GM18870 (cell line): Measurements from ENCODE around the gene FBXL14.

Experiments used
- ATAC-seq: cut with Tn5 transposase; IDR thresholded peaks from one replicate; pipeline ENCODE4 v1.9.1; 2021; ENCODE audit warnings: moderate library complexity; ENCODE audit not compliant: unreplicated experiment

FBXL14 gene

GRCh38 chr12:1539135-1539534 lies 55.2 kb downstream of the FBXL14 start:
- no peak for ATAC-seq

GRCh38 chr12:1536817-1537216 lies 57.6 kb downstream of the FBXL14 start:
- no peak for ATAC-seq

GRCh38 chr12:1534748-1535147 lies 59.6 kb downstream of the FBXL14 start:
- no peak for ATAC-seq

GRCh38 chr12:1533602-1534304 lies 60.6 kb downstream of the FBXL14 start:
- peak; percentile 51 for ATAC-seq

DNA sequence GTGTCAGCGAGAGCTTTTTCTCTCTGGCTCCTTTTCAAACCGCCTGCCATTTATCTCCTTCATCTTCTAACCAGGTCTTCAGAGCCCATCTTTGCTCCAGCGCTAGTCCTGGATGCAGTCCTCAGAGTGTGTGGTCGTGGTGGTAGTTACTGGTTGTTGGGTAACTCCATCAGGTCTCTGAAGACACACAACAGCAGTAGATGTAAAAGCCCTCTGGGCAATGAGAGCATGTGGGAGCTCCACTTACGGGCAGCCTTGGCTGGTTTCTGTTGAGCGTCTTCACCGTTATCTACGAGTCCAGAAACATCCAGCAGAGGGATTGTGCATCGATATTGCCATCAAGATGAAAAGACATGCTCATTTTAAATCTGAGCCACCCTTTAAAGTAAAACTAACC lies 61.2 kb downstream of the FBXL14 start:
- peak; percentile 28 for ATAC-seq

GRCh38 chr12:1532375-1533165 lies 61.8 kb downstream of the FBXL14 start:
- no peak for ATAC-seq

- no peak for ATAC-seq
Measured at GRCh38 chr12:1531654-1532374, 62.6 kb downstream of the FBXL14 start.

DNA sequence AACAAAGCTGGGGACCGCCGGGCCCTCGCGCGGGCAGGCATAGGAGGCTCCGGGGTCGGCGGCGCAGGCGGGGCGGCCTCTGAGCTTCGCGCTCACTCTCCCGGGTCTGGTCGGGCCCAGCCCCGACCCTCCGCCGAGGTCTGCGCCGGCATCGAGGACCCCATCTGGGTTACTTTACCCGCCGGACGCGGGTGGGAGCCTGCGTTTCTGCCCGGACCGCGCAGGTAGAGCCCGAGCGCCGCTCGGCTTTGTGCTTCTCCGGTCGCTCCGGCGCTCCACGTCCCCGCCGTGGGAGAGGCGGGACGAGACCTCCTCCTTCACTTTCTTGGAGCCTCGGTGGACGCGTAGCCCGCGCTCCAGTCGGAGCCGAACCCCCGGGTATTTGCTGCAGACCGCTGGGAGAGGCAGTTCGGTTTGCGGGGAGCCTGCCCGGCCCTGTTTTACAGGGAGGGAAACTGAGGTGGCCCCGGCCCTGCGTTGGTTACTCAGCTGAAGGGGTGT lies 63.2 kb downstream of the FBXL14 start:
- no peak for ATAC-seq

DNA sequence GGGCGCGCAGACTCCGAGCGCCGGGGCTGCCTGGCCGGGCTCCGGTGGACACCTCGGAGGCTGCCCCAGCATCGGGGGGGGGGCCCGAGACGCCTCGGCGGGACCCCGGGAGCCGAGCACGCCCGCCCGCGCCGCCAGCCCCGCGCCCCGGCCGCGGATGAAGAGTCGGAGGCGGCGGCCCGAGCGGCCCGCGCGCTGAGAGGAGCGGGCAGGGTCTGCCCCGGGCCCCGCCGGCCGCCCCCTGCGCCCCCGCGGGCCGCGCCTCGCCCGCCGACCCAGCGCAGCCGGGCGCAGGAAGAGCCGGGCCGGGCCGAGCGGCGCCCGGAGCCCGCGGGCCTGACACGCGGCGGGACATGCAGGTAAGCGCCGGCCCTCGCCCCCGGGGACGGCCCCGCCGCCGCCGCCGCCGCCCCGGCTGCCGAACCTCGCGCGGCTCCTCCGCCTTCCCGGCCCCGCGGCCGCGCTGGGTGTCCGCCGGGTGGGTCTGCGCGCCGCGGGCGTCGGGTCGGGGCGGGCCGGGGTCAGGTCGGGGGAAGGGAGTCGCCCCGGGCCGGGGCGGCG lies 63.7 kb downstream of the FBXL14 start:
- ATAC-seq: no peak

DNA sequence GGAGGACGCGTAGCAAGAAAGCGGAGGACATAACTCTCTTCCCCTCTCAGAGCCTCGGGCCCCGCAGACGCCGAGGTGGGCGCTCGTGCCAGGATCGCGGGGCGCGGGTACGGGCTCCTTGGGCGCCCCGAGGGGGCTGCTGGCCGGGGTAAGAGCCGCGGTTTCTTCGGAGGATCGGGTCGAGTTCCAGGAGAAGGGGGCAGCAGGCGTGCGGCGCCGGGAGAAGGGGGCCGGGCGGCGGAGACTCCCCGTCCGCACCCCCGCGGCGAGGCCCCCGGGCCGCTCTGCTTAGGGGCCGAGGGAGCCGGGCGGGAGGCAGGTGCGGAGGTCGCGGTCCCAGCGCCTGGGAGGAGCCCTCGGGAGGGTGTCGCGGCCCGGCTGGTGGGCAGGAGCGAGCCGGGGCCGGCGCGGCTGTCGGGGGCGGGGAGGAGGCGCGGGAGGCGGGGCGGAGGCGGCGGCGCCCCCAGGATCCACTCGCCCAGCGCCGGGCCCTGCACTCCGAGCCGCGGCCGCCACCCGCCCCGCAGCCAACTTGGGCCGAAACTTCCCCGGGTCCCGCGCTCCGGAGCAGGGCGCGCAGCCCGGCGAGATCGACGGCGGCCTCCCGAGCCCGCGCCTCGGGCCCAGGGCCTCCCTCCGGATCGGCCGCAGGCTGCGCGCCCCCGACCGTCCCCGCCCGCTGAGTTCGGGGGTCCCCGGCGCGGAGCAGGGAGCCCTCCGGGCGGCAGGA lies 64.4 kb downstream of the FBXL14 start:
- no peak for ATAC-seq

DNA sequence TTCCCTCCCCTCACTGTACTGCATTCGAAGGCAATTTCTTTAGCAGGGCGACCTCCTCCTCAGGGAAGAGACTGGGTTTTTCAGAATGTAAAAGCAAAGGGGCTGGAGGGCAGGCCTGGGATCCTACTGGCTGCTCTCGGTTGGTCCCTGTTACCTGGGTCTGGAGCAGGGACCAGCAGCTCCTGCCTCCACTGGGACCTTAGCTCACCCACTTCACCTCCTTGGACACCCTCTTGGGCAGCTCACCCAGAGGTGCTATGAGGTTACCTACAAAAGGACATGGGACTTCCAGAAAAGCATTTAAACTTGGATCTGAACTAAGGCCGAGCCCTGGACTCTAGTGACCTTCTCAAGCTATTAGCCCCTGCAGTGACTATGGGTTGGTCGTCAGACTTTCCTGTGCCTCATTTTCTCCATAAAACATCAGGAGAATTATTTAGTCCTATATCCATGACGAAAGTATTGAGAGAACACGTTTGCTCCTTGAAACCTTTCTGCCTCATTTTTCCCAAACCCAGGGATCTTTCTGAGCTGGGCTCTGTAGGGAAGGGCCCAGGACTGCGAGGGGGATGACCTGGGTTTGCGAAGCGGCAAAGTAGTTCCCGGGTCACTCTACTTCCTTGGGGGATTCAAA lies 65.0 kb downstream of the FBXL14 start:
- no peak for ATAC-seq

DNA sequence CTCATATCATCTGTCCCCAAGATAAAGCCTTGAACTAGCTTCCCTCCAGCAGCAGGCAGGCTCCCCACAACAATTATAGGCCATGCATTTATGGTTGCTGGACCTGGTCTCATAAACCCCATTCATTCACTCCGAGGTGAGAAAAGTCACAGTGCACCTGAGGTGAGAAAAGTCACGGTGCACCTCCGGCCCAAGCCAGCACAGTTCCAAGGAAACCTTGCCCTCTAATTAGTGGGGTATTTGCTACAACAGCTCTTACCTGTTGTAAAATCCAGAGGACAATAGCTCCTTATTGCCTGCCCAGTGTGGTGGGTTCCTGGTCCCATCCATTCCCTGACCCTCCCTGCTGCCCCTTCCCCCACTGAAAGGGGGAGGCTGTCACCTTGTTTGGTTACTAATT lies 65.6 kb downstream of the FBXL14 start:
- ATAC-seq: no peak

DNA sequence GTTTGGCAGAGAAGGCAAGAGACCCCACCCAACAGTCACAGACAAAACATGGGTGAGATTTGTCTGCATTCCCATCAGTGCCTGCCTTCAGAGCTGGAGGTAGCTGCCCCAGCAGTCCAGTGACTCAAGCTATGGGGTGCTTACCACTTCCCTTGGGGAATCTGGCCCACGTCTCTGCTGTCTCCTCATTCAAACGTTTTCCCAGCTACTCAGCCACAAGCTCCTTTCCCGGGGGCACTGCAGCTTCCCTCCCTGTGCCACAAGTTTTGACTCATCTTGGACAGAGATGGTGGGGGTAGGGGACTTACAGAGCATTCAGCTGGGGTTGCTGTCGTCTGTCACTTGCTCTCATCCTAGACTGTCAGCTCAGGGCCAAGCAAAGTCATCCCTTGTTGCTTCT lies 66.6 kb downstream of the FBXL14 start:
- ATAC-seq: no peak

- ATAC-seq: no peak
Measured at GRCh38 chr12:1525858-1526257, 68.5 kb downstream of the FBXL14 start.

- no peak for ATAC-seq
Measured at GRCh38 chr12:1523558-1524050, 70.8 kb downstream of the FBXL14 start.

DNA sequence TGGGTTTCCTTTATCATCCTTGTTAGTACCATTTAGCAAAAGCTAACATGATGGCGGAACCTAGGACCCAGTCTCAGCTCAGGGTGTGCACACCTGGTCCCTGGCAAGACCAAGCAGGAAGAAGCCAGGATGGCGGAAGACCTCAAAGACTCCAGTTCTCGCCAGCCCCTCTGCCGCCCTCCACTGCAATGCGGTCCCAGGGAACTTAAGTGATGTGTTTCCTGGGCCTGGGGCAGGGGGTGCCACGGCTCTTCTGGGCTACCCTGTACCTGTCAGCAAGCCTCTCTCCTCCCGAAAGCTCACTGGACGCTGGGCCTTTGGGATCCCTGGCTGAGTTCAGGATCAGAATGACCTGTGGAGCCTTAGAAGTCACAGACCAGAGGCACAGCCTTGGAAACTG lies 71.3 kb downstream of the FBXL14 start:
- no peak for ATAC-seq

GRCh38 chr12:1519642-1520041 lies 74.7 kb downstream of the FBXL14 start:
- ATAC-seq: no peak

DNA sequence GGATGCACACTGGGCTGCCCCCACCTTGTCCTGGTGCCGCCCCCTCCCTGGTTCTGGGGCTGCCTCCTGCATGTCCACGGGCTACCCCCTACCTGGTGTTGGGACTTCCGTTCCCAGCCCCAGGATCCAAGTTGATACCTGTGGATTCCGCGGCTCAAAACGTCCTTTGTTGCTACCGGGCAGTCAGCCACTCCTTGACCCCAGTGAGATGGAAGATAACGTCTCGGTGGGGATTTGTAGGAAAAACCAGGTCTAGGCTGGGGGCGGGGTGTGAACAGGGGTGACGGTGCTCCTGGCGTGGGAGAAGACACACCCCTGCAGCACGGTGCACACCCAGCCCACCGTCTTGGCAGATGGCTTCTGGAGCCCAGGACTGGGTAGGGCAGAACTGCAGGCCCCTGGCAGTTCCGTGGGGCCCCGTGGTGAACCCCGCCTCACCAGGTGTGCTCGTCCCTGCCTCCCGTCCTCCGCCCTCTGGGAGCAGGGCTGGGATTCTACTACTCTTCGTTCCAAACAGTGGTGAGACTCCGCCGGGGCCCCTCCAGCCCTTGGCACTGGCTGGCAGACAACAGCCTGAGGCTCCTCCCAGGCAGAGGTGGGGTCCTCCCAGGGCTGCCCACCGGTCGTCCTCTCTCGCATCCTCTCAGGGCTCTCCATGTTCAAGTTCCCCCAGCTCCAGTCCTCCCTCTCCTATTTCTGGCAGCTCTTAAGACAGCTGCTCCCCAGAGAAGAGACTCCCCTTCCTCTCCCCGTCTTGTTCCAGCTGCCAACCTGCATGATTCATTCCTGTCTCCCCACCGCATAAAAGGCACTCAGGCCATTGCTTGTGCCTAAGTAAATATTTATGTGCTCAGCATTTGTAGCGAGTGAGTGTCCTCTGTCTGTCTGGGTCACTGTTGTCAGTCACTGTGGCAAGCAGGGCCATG lies 75.5 kb downstream of the FBXL14 start:
- ATAC-seq: no peak
